IPS DF 6.9 (cell line): ENCODE data around the gene FOXD4.
"Not testable (repeated sequence)": the region's sequence is repeated elsewhere in the genome, so short reads cannot be mapped to it uniquely, and the experiment has no call there.

Source experiments
- DNase-seq: peaks from one replicate; pipeline ENCODE4 v3.0.0-alpha.2; 2013; ENCODE audit warnings: low read depth, low spot score
- H3K27ac ChIP-seq: one replicate; pipeline ENCODE4 v1.5.1; 2013; ENCODE audit warnings: low read length, control low read depth
- H3K27me3 ChIP-seq: 2 replicates; pipeline ENCODE4 v1.6.1; 2013; ENCODE audit warnings: mild to moderate bottlenecking, low read length; ENCODE audit not compliant: control insufficient read depth, insufficient read depth
- H3K36me3 ChIP-seq: 2 replicates; pipeline ENCODE4 v1.6.1; 2013; ENCODE audit warnings: low read length; ENCODE audit not compliant: control insufficient read depth, insufficient read depth
- H3K4me1 ChIP-seq: 2 replicates; pipeline ENCODE4 v1.6.1; 2013; ENCODE audit warnings: low read length; ENCODE audit not compliant: control insufficient read depth, insufficient read depth
- H3K4me3 ChIP-seq: 2 replicates; pipeline ENCODE4 v1.5.1; 2013; ENCODE audit warnings: mild to moderate bottlenecking, low read length
- H3K9me3 ChIP-seq: 2 replicates; pipeline ENCODE4 v1.6.1; 2013; ENCODE audit warnings: low read length, inconsistent platforms; ENCODE audit not compliant: control insufficient read depth, insufficient read depth
- WGBS: extraction: QIAGEN DNeasy Blood & Tissue Kit; methylation state at CpG from one replicate; pipeline ENCODE4 v1.1.7; 2013; ENCODE audit warnings: mixed read lengths, missing lambda C conversion rate; ENCODE audit not compliant: insufficient read length, insufficient coverage; 5-methylcytosine and 5-hydroxymethylcytosine counted together

FOXD4 gene

GRCh38 chr9:93909-94308 is 24.3 kb downstream of the FOXD4 start:
- H3K27me3 ChIP-seq, H3K36me3 ChIP-seq, H3K4me3 ChIP-seq, H3K4me1 ChIP-seq, H3K27ac ChIP-seq, H3K9me3 ChIP-seq, DNase-seq: not testable (repeated sequence)
- no CpG with 5 or more reads among the region's 5 CpGs for WGBS

- WGBS, result no CpG with 5 or more reads among the region's 1 CpG
- not testable (repeated sequence) for H3K27me3 ChIP-seq, DNase-seq, H3K9me3 ChIP-seq, H3K4me1 ChIP-seq, H3K4me3 ChIP-seq, H3K27ac ChIP-seq, H3K36me3 ChIP-seq
Observed at GRCh38 chr9:90851-91250, 27.4 kb downstream of the FOXD4 start.

- not testable (repeated sequence) for H3K4me3 ChIP-seq, DNase-seq, H3K9me3 ChIP-seq, H3K4me1 ChIP-seq, H3K27ac ChIP-seq, H3K36me3 ChIP-seq, H3K27me3 ChIP-seq
- no CpG with 5 or more reads among the region's 11 CpGs for WGBS
Observed at GRCh38 chr9:88396-89037, 29.7 kb downstream of the FOXD4 start.

GRCh38 chr9:87860-88259 is 30.4 kb downstream of the FOXD4 start:
- not testable (repeated sequence) for H3K36me3 ChIP-seq, DNase-seq, H3K9me3 ChIP-seq, H3K4me3 ChIP-seq, H3K4me1 ChIP-seq, H3K27ac ChIP-seq, H3K27me3 ChIP-seq
- WGBS, result no CpG with 5 or more reads among the region's 6 CpGs

- H3K4me1 ChIP-seq, H3K9me3 ChIP-seq, H3K36me3 ChIP-seq, H3K27me3 ChIP-seq, H3K4me3 ChIP-seq, H3K27ac ChIP-seq, DNase-seq: not testable (repeated sequence)
- no CpG with 5 or more reads among the region's 4 CpGs for WGBS
Observed at GRCh38 chr9:87105-87504, 31.1 kb downstream of the FOXD4 start.

- not testable (repeated sequence) for H3K9me3 ChIP-seq, H3K4me1 ChIP-seq, H3K36me3 ChIP-seq, DNase-seq, H3K27me3 ChIP-seq, H3K27ac ChIP-seq, H3K4me3 ChIP-seq
Observed at GRCh38 chr9:86697-87096, 31.5 kb downstream of the FOXD4 start.

- not testable (repeated sequence) for H3K36me3 ChIP-seq, H3K9me3 ChIP-seq, H3K4me3 ChIP-seq, H3K27me3 ChIP-seq, DNase-seq, H3K27ac ChIP-seq, H3K4me1 ChIP-seq
- no CpG with 5 or more reads among the region's 31 CpGs for WGBS
Observed at GRCh38 chr9:82932-83689, 35.1 kb downstream of the FOXD4 start.

GRCh38 chr9:78333-78732 is 39.9 kb downstream of the FOXD4 start:
- H3K4me1 ChIP-seq, H3K9me3 ChIP-seq, DNase-seq, H3K27me3 ChIP-seq, H3K36me3 ChIP-seq, H3K4me3 ChIP-seq, H3K27ac ChIP-seq: not testable (repeated sequence)
- WGBS, result no CpG with 5 or more reads among the region's 3 CpGs

- H3K4me3 ChIP-seq, H3K27ac ChIP-seq, H3K9me3 ChIP-seq, H3K4me1 ChIP-seq, DNase-seq, H3K27me3 ChIP-seq, H3K36me3 ChIP-seq: not testable (repeated sequence)
- no CpG with 5 or more reads among the region's 3 CpGs for WGBS
Observed at GRCh38 chr9:76389-76788, 41.8 kb downstream of the FOXD4 start.

GRCh38 chr9:73900-74525 is 44.2 kb downstream of the FOXD4 start:
- not testable (repeated sequence) for H3K9me3 ChIP-seq, H3K27ac ChIP-seq, H3K27me3 ChIP-seq, H3K36me3 ChIP-seq, H3K4me1 ChIP-seq, DNase-seq
- WGBS, result no CpG with 5 or more reads among the region's 18 CpGs
- peak overlapping the region; percentile 9; the same call in 1 of the 2 replicates for H3K4me3 ChIP-seq
